HG02885 (cell line): ENCODE measurements around the gene RNASET2.
A peak's percentile ranks its signal among the peaks of the same experiment; 100 is the strongest.
"Not testable (repeated sequence)": the region's sequence is repeated elsewhere in the genome, so short reads cannot be mapped to it uniquely, and the experiment has no call there.

ENCODE experiments used
- ATAC-seq: cut with Tn5 transposase; IDR thresholded peaks from one replicate; pipeline ENCODE4 v1.9.1; 2021; ENCODE audit warnings: mild to moderate bottlenecking; ENCODE audit not compliant: unreplicated experiment, poor library complexity

RNASET2 gene

GRCh38 chr6:166929542-166930189, 26.7 kb downstream of the RNASET2 start:
- ATAC-seq: no peak

GRCh38 chr6:166928644-166929541, 27.5 kb downstream of the RNASET2 start:
- no peak for ATAC-seq

- no peak for ATAC-seq
These were observed 28.3 kb downstream of the RNASET2 start for GRCh38 chr6:166927935-166928643.

- ATAC-seq: no peak
These were observed 29.0 kb downstream of the RNASET2 start for GRCh38 chr6:166927240-166927934.

- no peak for ATAC-seq
These were observed 29.6 kb downstream of the RNASET2 start for GRCh38 chr6:166926748-166927147.

- no peak for ATAC-seq
These were observed 31.0 kb downstream of the RNASET2 start for GRCh38 chr6:166925141-166925996.

GRCh38 chr6:166924531-166924930, 31.8 kb downstream of the RNASET2 start:
- no peak for ATAC-seq

GRCh38 chr6:166922937-166923336, 33.4 kb downstream of the RNASET2 start:
- ATAC-seq: no peak

- no peak for ATAC-seq
These were observed 34.8 kb downstream of the RNASET2 start for GRCh38 chr6:166921570-166921969.

- ATAC-seq: no peak
These were observed 39.5 kb downstream of the RNASET2 start for GRCh38 chr6:166916824-166917223.

GRCh38 chr6:166915484-166915883, 40.9 kb downstream of the RNASET2 start:
- not testable (repeated sequence) for ATAC-seq

GRCh38 chr6:166914952-166915351, 41.4 kb downstream of the RNASET2 start:
- not testable (repeated sequence) for ATAC-seq

GRCh38 chr6:166911248-166911677, 45.1 kb downstream of the RNASET2 start:
- no peak for ATAC-seq

- no peak for ATAC-seq
These were observed 45.7 kb downstream of the RNASET2 start for GRCh38 chr6:166910601-166911000.

GRCh38 chr6:166908811-166909210, 47.5 kb downstream of the RNASET2 start:
- no peak for ATAC-seq

- no peak for ATAC-seq
These were observed 48.2 kb downstream of the RNASET2 start for GRCh38 chr6:166907871-166908806.

GRCh38 chr6:166907373-166907841, 48.9 kb downstream of the RNASET2 start:
- peak; percentile 88 for ATAC-seq

GRCh38 chr6:166906376-166907044, 49.8 kb downstream of the RNASET2 start:
- no peak for ATAC-seq
